ENCODE measurements around the gene TRIM67.

The TRIM67 gene

GRCh38 chr1:231266811-231267322, 105.0 kb downstream of the TRIM67 start:
- no peak overlapping the region for H3K4me3 ChIP-seq (ENCODE audit: low read depth, low read length)
- DNase-seq = no peak
- H3K9me3 ChIP-seq = no peaks in the 10 kb centered on the region; the same call in 1 of the 2 replicates
- no peaks in the 10 kb centered on the region for H3K27me3 ChIP-seq
- TF ChIP-seq CTCF (IDR thresholded peaks at IDR 0.05; ENCODE audit: low read depth, low read length) = no peak
- H3K36me3 ChIP-seq = peaks cover 39% of the 10 kb centered on the region
- no peaks in the 10 kb centered on the region for H3K4me1 ChIP-seq

Data from BE2C (cell line).